Stimulated activated CD8-positive, alpha-beta memory T cell treated with anti-CD3 and anti-CD28 coated beads, Interleukin-12 subunit alpha, Interleukin-12 subunit beta, amount 100 ng/mL, for 24 hours (primary cell): ENCODE results near the gene IFT57.
A peak's percentile ranks its signal among the peaks of the same experiment; 100 is the strongest.
"Not testable (repeated sequence)": the region's sequence is repeated elsewhere in the genome, so short reads cannot be mapped to it uniquely, and the experiment has no call there.

ENCODE experiments used
- DNase-seq: peaks from one replicate; pipeline ENCODE4 v3.0.0-alpha.2; 2020; ENCODE audit errors: extremely low read depth

Gene IFT57

GRCh38 chr3:108221911-108222852, at the start of gene IFT57:
Gene IFT57, minus strand, starts transcription at chr3:108222424. Its CDS starts 102 bp downstream, at chr3:108222322.
- DNase-seq: peak; percentile 85

DNA sequence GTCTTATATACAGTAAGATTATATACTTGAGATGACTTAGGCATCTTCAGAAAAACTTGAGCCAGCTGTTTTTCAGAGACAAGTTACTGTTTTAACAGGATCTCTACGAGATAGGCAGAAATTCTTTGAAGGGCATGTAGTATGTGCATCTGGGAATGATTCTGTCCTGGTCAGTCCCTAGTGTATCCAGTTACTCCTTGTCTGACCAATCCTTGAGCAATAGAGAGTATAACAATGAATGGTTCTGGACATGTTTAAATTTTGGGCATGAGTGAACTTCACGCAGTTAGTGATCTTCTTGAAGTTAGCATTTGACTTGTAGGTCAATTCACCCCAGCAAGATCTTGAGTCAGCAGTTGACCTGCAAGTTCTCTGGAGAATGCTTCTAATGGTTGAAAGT, 49.4 kb upstream of the IFT57 start:
- no peak for DNase-seq

- not testable (repeated sequence) for DNase-seq
Observed at GRCh38 chr3:108268235-108268634, 46.0 kb upstream of the IFT57 start.

DNA sequence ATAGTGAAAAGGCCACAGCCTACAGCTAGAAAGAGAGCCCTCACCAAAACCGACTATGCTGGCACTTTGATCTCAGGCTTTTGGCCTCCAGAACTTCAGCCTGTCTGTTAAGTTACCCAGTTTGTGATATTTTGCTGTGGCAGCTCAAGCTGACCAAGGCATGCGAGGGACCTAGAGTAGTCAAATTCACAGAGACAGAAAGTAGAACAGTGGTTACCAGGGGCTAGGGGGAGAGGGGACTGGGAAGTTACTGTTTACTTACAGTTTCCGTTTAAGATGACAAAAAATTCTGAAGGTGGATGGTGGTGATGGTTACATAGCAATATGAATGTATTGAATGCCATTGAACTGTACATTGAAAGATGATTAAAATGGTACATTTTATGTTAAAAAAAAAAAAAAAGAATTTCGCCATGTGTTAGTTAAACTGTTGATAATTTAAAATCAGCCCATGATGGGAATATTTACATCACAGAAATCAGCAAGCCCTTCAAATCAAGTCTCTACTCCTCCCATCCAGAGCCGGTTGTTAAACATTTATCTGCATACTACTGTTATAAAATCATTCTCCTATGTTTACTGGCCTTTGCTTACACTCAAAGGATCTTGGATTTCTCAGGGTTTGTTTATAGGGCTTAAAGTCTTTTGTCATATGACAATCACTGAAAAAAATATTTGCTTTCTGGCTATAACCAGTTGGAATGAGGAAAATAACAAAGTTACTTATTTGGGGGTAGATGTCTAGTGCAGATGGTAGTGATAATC, 42.5 kb upstream of the IFT57 start:
- DNase-seq: not testable (repeated sequence)

DNA sequence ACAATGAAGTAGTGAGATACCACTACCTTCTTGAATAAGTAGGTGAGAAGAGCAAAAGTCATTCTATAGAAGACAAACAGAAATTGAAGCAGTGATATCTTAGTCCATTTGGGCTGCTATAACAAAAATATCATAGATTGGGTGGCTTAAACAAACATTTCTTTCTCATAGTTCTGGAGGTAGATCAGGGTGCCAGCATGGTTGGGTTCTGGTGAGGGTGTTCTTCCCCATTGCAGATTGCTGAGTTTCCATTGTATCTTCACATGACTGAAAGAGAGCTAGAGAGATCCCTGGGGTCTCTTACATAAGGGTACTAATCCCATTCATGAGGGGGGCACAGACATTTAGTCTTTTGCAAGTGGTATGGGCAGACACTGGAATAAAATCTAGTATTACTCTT, 32.9 kb upstream of the IFT57 start:
- no peak for DNase-seq

- DNase-seq: no peak
Observed at GRCh38 chr3:108251844-108252243, 29.6 kb upstream of the IFT57 start.

GRCh38 chr3:108251265-108251664, 29.0 kb upstream of the IFT57 start:
- DNase-seq: no peak

DNA sequence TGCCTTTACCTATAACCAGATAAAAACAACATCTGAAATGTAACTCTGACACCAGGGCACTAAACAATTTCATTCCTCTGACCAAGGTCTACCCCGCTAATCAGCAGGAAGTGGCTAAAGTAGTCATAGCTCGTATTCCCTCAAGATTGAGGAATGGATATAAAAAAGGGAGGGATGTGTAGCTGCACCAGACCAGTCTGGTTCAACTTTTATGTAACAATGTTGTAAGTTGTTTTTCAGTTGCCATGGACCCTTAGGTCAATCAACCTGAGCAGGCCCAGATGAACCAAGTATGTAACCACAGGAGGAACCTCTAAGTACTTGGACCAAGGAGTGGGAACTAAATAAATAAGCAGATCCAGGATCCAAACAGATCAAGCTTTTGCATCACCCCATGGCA, 28.4 kb upstream of the IFT57 start:
- DNase-seq: no peak

GRCh38 chr3:108243243-108243642, 21.0 kb upstream of the IFT57 start:
- DNase-seq: no peak

DNA sequence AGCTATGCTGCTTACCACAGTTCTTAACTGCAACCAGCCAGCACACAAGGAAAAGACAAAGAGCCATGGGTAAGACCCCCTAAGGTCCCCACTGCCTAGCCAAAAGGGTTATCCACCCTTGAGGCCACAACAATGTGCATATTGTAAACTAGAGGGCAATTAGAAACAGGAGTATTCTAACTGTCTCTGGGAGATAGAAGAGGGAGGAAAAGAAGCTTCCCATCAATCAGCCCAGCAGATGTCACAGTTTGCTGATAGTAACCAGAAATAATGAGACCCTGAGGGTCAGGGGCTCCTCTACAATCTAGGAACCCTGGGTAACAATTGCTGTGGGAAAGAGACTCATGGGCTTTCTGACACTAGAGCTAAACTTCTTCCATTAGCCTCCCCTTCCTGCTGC, 20.6 kb upstream of the IFT57 start:
- no peak for DNase-seq

DNA sequence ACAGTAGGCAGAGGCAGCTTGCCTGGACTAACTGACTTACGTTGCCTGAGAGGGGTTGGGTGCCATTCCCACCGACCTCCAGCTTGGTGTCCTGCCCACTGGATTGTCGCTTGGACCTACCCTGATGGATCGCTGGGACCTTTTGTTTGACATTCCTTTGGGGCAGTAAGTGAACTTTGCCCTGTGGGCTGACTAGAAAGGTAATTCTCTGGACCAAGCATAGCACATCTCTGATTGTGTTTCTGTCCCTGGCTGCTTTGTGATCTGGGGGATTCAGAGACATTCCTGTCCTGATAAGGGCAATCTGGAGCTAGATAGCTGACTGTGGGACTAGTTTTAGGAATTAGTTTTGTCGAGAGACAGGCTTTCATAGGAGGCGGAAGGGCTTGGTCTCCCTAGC, 19.5 kb upstream of the IFT57 start:
- DNase-seq: no peak

- DNase-seq: no peak
Observed at GRCh38 chr3:108241146-108241545, 18.9 kb upstream of the IFT57 start.

- DNase-seq: no peak
Observed at GRCh38 chr3:108239082-108239481, 16.9 kb upstream of the IFT57 start.

GRCh38 chr3:108235290-108235689, 13.1 kb upstream of the IFT57 start:
- no peak for DNase-seq

DNA sequence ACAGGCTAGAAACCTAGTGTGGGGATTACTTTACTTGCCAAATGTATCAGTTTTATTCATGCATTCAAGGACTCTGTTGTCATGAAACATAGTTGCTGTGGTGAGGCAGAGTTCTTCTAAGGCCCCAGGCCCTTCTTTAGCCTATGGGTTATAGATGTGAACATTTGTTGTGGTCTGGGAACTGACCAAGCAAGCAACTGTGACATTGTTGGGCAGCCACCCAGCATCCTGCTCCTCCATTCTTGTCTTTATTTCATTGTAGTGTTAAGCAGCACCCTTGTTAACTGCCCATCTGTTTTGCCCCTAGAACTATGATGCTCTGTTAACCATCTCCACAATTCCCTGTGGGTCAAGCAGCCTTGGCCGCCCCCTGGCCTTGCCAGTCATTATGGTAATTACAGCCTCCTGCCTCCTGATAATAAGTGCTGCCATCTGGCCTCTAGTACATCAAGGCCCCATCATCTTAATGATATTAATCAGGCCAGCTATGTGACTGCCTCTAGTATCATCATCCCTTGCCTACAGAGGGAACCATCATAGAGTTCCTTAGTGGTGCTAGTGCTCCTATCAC, 12.2 kb upstream of the IFT57 start:
- no peak for DNase-seq

- no peak for DNase-seq
Observed at GRCh38 chr3:108228286-108228685, 6.1 kb upstream of the IFT57 start.

DNA sequence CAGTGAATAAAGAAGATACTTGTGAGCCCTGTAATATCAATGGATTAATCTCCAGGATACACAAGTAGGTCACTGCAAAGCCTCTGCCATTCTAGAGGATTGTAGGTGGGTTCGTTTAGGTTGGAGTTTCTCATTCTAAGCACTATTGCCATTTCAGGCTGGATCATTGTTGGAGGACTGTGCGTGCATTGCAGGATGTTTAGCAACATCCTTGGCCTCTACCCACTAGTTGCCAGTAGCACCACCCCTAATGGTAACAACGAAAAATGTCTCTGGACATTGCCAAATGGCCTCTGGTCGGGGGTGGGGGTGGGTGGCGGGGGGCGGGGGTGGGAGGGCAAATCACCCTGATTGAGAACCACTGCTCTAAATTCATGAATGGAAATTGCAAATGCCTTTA, 4.9 kb upstream of the IFT57 start:
- no peak for DNase-seq

GRCh38 chr3:108225221-108225620, 3.0 kb upstream of the IFT57 start:
- no peak for DNase-seq

GRCh38 chr3:108223928-108224327, 1.7 kb upstream of the IFT57 start:
- no peak for DNase-seq

DNA sequence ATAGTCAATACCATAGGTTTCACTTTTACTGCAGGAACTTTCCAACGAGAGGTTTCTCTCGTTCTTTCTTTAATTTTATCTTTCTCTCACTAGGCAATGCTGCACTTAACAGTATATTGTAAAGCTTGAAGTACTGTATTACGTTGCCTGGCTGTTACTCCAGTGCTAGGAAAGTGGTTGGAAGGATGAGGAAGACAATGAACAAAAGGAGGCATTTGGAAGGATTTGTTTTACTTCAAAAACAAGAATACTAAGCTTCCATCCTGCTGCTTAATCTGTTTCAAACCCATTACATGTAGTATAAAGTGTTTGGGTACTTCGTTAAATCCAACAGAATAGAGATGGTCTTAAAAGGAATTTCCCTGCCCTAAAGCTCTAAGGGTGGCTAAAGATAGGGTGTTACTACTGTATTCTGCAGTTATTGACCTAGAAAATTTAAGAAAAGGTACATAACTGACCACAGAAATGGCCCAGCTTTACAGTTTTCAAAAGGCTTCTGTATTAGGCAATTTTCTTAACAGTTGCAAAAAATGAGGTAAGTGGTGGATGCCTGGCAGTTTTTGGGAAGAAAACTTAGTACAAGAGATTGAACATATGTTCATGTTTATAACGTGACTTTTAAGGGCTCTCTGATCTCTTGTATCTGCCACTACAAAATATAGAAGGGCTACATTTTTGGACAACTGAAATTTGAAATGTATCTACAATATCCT, 785 bp upstream of the IFT57 start:
- DNase-seq: no peak

GRCh38 chr3:108221393-108221792, 831 bp downstream of the IFT57 start:
- no peak for DNase-seq

GRCh38 chr3:108219336-108219735, 2.9 kb downstream of the IFT57 start:
- no peak for DNase-seq
